Gastrocnemius medialis (tissue), 4 donors: ENCODE results near the gene SUN1.
"Not testable (repeated sequence)": the region's sequence is repeated elsewhere in the genome, so short reads cannot be mapped to it uniquely, and the experiment has no call there.

Experiments used
- POLR2A ChIP-seq, 2 donors: fragments of 450-650 bp; IDR thresholded peaks; one replicate each; pipeline ENCODE4 v1.6.1; 2017; ENCODE audit warnings: antibody characterized with exemption in 2 of 2, mild to moderate bottlenecking in 2 of 2, moderate library complexity in 2 of 2
- TF ChIP-seq, protein P1 (sequence below), 5 experiments: fragments of 450-650 bp in 3 of 5; fragments of 200-600 bp in 2 of 5; sonication (generic) in 2 of 5; IDR thresholded peaks in 4 of 5; conservative IDR thresholded peaks in 1 of 5; 1 replicate in 4 of 5; 2 replicates in 1 of 5; pipeline ENCODE4 v1.5.1; 2016 to 2019; ENCODE audit warnings: antibody characterized with exemption in 5 of 5, mild to moderate bottlenecking in 3 of 5, moderate library complexity in 3 of 5

- TF ChIP-seq, protein P1, sequence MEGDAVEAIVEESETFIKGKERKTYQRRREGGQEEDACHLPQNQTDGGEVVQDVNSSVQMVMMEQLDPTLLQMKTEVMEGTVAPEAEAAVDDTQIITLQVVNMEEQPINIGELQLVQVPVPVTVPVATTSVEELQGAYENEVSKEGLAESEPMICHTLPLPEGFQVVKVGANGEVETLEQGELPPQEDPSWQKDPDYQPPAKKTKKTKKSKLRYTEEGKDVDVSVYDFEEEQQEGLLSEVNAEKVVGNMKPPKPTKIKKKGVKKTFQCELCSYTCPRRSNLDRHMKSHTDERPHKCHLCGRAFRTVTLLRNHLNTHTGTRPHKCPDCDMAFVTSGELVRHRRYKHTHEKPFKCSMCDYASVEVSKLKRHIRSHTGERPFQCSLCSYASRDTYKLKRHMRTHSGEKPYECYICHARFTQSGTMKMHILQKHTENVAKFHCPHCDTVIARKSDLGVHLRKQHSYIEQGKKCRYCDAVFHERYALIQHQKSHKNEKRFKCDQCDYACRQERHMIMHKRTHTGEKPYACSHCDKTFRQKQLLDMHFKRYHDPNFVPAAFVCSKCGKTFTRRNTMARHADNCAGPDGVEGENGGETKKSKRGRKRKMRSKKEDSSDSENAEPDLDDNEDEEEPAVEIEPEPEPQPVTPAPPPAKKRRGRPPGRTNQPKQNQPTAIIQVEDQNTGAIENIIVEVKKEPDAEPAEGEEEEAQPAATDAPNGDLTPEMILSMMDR (IDR thresholded peaks at IDR 0.05 in 4 of 5, conservative IDR thresholded peaks at IDR 0.05 in 1 of 5): not testable (repeated sequence)
- not testable (repeated sequence) for TF ChIP-seq POLR2A (IDR thresholded peaks at IDR 0.05)
Measured at GRCh38 chr7:846958-847650, 14.8 kb downstream of the SUN1 start.
